ENCODE measurements around the gene LIME1. TPM values are rescaled to one million over a fixed set of nuclear protein-coding genes. Genes with fewer than 3 reads are reported as not detected.

Gene LIME1
- total and polyA plus RNA-seq, 4 experiments from 2014 or later, result 162 to 324 (median 233) TPM

Other genes with a start within 250 kb of the LIME1 start
- gene EEF1A2, start 237.6 kb upstream of the LIME1 start, total RNA-seq, result under 1 TPM; 0.36 to 0.81 TPM
- not detected for gene EEF1A2, start 237.6 kb upstream of the LIME1 start, polyA plus RNA-seq
- 100 to 1,000 TPM; 208 to 229 TPM for gene PPDPF, start 215.9 kb upstream of the LIME1 start, total RNA-seq
- gene PPDPF, start 215.9 kb upstream of the LIME1 start, polyA plus RNA-seq, result 100 to 1,000 TPM in 1 of 2 donors, 10 to 100 TPM in 1; 29.4 to 152 TPM
- gene PTK6, start 199.3 kb upstream of the LIME1 start, total RNA-seq, result not detected
- under 1 TPM; 0.31 to 0.59 TPM for gene PTK6, start 199.3 kb upstream of the LIME1 start, polyA plus RNA-seq
- gene SRMS, start 188.9 kb upstream of the LIME1 start, total RNA-seq, result not detected
- not detected for gene SRMS, start 188.9 kb upstream of the LIME1 start, polyA plus RNA-seq
- gene FNDC11, start 182.5 kb upstream of the LIME1 start, total RNA-seq, result 1 to 10 TPM in 1 of 2 experiments, under 1 TPM in 1; 0.38 to 1.2 TPM
- 1 to 10 TPM in 1 of 2 donors, under 1 TPM in 1; 0.41 to 1.5 TPM for gene FNDC11, start 182.5 kb upstream of the LIME1 start, polyA plus RNA-seq
- 10 to 100 TPM; 39.6 to 45.4 TPM for gene HELZ2, start 162.4 kb upstream of the LIME1 start, total RNA-seq
- 1 to 10 TPM; 2.0 to 6.4 TPM for gene HELZ2, start 162.4 kb upstream of the LIME1 start, polyA plus RNA-seq
- gene GMEB2, start 109.6 kb upstream of the LIME1 start, total RNA-seq, result 10 to 100 TPM; 24.4 to 26.4 TPM
- gene GMEB2, start 109.6 kb upstream of the LIME1 start, polyA plus RNA-seq, result 10 to 100 TPM in 1 of 2 donors, 1 to 10 TPM in 1; 4.5 to 16.6 TPM
- gene STMN3, start 83.2 kb upstream of the LIME1 start, total RNA-seq, result 100 to 1,000 TPM; 110 to 120 TPM
- gene STMN3, start 83.2 kb upstream of the LIME1 start, polyA plus RNA-seq, result 10 to 100 TPM; 18.9 to 30.5 TPM
- 10 to 100 TPM; 30.9 to 36.0 TPM for gene RTEL1, start 78.4 kb upstream of the LIME1 start, total RNA-seq
- 1 to 10 TPM; 1.3 to 5.4 TPM for gene RTEL1, start 78.4 kb upstream of the LIME1 start, polyA plus RNA-seq
- not detected for gene TNFRSF6B, start 40.0 kb upstream of the LIME1 start, total RNA-seq
- gene TNFRSF6B, start 40.0 kb upstream of the LIME1 start, polyA plus RNA-seq, result not detected
- 10 to 100 TPM; 85.6 to 92.0 TPM for gene ARFRP1, start 28.7 kb upstream of the LIME1 start, total RNA-seq
- 10 to 100 TPM; 65.5 to 66.3 TPM for gene ARFRP1, start 28.7 kb upstream of the LIME1 start, polyA plus RNA-seq
- 10 to 100 TPM; 51.8 to 55.3 TPM for gene ZGPAT, start 28.6 kb upstream of the LIME1 start, total RNA-seq
- gene ZGPAT, start 28.6 kb upstream of the LIME1 start, polyA plus RNA-seq, result 10 to 100 TPM; 34.6 to 69.5 TPM
- 100 to 1,000 TPM; 121 to 124 TPM for gene SLC2A4RG, start 3.1 kb downstream of the LIME1 start, total RNA-seq
- 1 to 10 TPM; 2.2 to 7.6 TPM for gene SLC2A4RG, start 3.1 kb downstream of the LIME1 start, polyA plus RNA-seq
- under 1 TPM; 0.28 to 0.87 TPM for gene ZBTB46, start 94.6 kb downstream of the LIME1 start, total RNA-seq
- gene ZBTB46, start 94.6 kb downstream of the LIME1 start, polyA plus RNA-seq, result under 1 TPM in 1 of 2 donors, not detected in 1; 0.09 TPM
- not detected for gene ABHD16B, start 124.8 kb downstream of the LIME1 start, total RNA-seq
- not detected for gene ABHD16B, start 124.8 kb downstream of the LIME1 start, polyA plus RNA-seq
- gene TPD52L2, start 128.6 kb downstream of the LIME1 start, total RNA-seq, result 10 to 100 TPM; 44.4 to 44.9 TPM
- gene TPD52L2, start 128.6 kb downstream of the LIME1 start, polyA plus RNA-seq, result 10 to 100 TPM; 66.4 to 76.1 TPM
- gene DNAJC5, start 158.5 kb downstream of the LIME1 start, total RNA-seq, result 10 to 100 TPM; 53.3 to 54.4 TPM
- 1 to 10 TPM; 4.9 to 9.2 TPM for gene DNAJC5, start 158.5 kb downstream of the LIME1 start, polyA plus RNA-seq
- gene UCKL1, start 219.8 kb downstream of the LIME1 start, total RNA-seq, result 10 to 100 TPM; 53.7 to 55.1 TPM
- gene UCKL1, start 219.8 kb downstream of the LIME1 start, polyA plus RNA-seq, result 10 to 100 TPM; 26.2 to 31.8 TPM
- 10 to 100 TPM; 20.7 to 22.0 TPM for gene ZNF512B, start 233.3 kb downstream of the LIME1 start, total RNA-seq
- 1 to 10 TPM in 1 of 2 donors, under 1 TPM in 1; 0.20 to 1.7 TPM for gene ZNF512B, start 233.3 kb downstream of the LIME1 start, polyA plus RNA-seq
- 1 to 10 TPM; 7.4 to 7.5 TPM for gene SAMD10, start 243.0 kb downstream of the LIME1 start, total RNA-seq
- 10 to 100 TPM in 1 of 2 donors, 1 to 10 TPM in 1; 9.7 to 13.0 TPM for gene SAMD10, start 243.0 kb downstream of the LIME1 start, polyA plus RNA-seq
- 10 to 100 TPM; 86.4 to 88.7 TPM for gene PRPF6, start 244.5 kb downstream of the LIME1 start, total RNA-seq
- gene PRPF6, start 244.5 kb downstream of the LIME1 start, polyA plus RNA-seq, result 100 to 1,000 TPM in 1 of 2 donors, 10 to 100 TPM in 1; 63.8 to 101 TPM

Data from CD4-positive, alpha-beta memory T cell (primary cell).